GM21515 (cell line): ENCODE data around the gene CELSR1.

Experiments used
- ATAC-seq: cut with Tn5 transposase; IDR thresholded peaks from one replicate; pipeline ENCODE4 v1.9.1; 2021; ENCODE audit not compliant: unreplicated experiment

Gene CELSR1

DNA sequence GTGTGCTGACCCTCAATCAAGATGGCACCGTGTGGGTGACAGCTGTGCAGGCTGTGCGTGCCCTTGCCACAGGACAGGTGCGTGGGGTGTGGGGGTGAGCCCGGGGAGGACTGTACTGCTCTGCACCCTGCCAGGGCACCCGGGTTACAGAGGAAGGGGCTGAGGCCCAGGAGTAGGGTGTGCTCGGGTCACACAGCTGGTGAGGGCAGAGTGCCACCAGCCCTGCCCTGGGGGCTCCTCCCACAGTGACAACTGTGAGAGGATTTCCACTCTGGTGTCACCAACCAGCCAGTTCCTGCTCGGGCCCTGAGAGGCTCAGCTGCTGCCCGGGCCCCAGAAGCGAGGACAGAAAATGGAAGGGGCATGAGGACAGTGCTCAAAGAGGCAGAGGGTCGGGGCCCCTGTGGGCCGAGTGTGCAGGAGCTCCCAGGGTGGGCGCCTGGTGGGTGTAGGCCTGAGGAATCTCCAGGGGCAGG is 181.4 kb downstream of the CELSR1 start:
- ATAC-seq, result no peak

DNA sequence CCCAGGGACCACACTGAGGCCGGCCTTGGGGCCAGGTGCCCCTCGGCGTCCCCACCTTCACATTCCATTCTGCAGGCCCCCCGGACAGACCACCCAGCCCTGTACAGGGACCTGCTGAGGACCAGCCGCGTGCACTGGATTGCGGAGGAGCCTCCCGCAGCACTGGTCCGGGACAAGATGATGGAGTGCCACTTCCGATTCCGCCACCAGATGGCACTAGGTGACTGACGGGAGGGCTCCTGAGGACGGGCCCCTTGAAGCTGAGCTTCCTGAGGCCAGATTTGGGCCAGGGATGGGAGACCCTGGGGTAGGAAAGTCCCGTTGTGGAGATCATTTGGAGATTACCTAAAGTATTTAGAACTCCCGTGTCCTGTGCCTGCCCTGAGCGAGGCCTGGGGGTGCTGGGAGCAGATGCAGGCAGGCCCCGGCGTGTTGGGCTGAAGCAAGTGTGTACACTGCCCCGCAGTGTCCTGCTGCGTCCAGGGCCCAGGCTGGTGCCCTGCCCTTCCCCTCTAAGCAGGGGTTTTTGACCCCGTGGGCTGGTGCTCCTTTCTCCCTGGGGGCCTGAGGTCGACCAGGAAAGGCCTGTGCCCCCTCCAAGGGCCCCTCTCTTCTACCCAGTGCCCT is 181.9 kb downstream of the CELSR1 start:
- no peak for ATAC-seq

DNA sequence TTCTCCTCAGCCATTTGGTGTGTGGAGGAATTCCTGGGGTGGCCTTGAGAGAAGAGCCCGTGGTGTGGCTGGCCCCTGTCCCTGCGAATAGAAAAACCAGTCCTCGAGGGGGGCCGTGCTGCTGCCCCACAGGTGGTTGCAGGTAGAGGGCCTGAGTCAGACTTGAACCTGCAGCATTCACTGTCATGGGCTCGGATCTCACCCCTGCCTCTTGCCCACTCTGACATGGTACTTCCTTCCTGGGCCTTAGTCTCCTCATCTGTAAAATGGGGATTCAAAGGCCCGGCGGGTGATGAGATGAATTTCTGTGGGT is 182.5 kb downstream of the CELSR1 start:
- ATAC-seq, result no peak

DNA sequence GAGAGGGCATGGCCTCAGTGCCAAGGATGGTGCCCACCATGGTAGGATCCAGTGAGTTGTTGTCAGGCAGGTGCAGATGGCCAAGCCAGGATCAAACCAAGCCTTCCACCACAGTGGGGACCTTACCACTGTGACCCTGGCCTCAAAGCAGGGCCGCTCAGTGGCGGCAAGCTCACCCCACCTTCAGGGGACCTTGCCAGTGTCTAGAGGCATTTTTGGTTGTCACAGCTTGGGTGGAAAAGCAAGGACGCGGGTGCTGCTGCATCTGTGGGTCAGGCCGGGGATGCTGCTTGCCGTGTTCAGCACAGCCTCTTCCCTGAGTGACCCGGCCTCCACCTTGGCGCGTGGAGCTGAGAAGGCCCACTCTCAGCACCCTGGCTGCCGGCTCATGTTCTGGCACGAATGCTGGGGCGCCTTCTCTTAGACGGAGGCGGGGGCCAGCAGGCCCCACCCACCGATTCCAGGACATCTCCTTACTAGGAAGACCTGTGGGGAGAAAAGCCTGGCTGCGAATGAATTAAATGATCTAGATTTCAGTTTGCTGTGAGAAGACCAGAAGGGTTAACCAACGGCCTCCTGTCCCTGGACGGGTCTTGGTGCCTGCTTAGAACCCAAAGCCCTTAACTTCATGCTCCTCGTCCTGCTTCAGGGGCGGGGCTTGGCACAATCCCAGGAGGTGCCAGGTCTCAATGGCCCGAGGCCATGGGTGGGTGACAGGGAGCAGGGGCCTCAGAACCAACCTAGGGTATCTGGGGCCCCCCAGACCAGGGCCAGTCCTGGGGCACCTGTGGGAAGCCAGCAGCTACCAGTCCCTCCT is 183.0 kb downstream of the CELSR1 start:
- no peak for ATAC-seq

DNA sequence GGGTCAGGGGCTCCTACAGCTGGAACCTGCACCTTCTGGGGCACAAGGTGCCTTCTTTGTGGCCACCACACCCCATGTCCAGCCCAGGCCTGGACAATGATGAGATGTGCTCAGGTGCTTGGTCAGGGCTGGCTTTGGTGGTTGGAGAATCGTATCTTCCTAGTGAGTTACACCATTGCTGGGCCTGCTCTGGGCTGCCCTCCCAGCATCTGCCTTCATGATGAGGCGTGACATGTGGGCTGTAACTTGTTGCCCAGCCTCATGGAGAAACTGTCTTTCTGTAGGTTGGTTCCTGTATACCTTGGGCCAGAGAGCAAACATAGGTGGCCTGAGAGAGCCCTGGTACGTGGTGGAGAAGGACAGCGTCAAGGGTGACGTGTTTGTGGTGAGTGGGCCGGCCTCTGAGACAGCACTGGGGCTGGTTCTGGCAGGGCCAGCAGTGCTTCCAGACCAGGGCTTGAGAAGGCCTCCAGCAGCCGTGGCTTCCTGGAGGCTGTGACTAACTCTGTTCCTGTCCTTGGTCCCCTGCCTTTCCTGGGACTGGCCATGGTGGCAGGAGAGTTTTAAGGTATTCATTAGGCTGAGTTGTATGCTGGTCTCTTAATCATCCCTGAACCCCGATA is 183.8 kb downstream of the CELSR1 start:
- ATAC-seq, result no peak

DNA sequence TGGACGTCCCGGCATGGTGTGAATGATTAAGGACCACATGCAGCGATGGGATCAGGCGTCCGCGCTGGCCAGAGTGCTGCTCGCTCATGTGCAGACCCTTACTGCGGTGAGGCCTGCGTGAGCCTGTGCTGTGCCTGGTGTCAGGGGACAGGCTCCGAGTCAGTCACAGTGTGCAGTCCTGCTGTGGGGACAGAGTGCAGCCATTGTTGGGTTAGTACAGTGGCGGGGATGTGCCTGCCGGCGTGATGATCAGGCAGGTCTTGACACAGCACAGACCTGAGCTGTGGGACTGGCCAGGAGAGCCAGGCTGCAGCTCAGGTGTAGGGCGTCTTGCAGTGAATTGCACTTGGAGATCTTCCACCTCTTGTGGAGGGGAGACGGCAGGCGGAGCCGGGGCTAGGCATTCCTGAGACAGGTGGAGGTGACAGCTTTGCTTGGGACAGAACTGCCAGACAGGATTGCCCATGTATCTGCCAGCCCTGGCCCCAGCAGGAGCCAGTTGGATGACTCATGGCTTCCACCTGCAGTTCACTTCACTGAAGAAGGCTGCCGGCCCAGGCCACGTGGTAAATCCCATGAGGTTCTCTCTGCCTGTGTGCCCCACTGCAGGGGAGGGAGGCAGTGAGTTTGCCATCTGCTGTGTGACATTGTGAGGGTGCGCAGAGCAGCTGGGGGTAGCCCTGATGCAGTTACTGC is 184.6 kb downstream of the CELSR1 start:
- ATAC-seq, result no peak

DNA sequence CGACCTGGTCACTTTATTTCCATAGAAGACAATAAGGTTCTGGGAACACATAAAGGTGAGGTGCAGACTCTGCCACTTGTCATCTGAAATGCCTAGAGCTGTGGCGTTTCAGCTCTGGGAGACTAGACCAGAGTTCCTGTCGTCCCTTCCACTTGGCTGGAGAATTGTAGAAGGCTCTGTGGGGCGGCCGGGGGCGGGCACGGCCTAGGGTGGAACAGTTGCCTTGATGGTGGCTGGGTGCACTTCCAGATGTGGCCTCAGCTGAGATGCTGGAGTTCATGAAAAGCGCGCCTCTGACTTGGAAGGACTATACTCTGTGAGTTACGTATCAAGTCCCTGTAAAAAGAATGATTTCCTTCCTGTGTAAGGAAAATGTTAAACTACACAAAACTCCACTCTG is 185.1 kb downstream of the CELSR1 start:
- ATAC-seq, result no peak

DNA sequence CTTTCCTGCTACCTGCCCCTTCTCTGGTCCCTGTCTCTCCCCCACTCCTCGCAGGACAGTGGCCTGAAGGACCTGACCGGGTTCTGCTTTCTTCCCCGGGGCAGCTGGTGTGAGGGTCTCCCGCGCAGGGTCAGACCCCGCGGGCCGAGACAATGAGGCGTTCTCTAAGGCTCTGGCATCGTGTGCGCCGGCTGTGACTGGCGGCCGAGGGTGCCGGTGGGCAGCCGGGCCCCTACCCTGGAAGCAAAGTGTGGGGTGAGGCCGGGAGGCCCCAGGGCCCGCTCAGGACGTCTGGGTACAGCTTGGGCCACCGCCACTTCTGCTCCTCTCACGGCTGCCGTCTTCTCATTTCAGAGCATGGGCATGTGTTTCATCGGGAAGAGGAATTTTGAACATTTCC is 185.7 kb downstream of the CELSR1 start:
- no peak for ATAC-seq

DNA sequence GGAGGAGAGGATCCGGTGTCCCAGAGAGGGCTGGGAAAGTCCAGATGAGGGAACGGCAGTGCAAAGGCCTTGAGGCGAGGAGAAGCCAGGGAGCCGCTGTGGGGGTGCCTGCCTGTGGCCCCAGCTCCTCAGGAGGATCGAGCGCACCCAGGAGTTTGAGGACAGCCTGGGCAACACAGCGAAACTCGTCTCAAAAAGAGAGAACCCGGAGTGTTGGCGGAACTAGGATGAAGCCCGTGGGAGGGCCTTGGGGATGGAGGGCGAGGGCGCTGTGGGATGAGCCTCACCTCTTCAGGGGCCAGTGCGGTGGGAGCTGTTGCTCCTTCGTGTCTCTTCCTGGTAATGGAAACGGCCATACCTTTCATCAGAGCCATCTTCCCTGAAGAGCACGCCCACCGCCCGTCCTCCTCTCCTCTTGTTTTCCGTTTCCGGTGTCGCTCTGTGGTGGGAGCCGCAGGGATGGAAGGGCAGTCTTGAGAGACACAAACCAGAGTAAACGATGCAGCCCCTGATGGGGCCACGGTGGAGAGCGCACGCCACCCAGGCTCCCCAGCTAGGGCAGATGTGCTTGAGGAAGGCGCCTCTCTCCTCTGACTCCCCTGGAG is 186.2 kb downstream of the CELSR1 start:
- ATAC-seq, result no peak

DNA sequence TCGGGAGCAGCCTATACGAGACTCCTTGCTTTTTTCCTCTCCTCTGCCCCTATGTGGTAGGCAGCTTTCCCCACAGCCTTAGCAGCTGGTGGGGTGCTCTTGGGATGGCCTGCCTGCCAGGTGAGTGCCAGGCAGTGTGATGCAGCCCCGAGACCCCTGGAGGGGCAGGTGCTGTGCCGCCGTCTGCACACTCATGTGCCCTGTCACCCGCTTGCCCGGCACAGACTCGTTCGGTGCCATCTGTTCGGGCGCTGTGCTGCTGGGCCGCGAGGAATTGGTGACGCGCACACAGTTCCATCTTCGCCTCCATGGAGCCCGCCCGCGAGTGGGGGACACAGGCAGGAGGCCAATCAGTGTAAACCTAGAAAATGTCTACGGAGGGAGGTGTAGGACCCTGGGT is 186.8 kb downstream of the CELSR1 start:
- ATAC-seq, result no peak

DNA sequence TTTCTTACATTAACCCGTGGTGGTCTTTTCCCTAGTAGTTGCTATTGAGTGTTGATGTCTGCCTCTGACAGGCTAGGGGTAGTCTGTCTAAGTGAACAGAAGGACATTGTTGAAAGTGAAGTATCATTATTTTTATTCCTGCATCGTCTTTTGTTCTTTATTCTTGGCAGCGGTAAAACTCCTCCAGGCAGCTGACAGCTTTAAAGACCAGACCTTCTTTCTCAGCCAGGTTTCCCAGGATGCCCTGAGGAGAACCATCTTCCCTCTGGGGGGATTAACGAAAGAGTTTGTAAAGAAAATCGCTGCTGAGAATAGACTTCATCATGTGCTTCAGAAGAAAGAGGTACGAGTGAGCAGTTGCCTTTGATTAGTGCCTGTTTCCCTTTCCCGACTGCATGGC is 187.3 kb downstream of the CELSR1 start:
- no peak for ATAC-seq

DNA sequence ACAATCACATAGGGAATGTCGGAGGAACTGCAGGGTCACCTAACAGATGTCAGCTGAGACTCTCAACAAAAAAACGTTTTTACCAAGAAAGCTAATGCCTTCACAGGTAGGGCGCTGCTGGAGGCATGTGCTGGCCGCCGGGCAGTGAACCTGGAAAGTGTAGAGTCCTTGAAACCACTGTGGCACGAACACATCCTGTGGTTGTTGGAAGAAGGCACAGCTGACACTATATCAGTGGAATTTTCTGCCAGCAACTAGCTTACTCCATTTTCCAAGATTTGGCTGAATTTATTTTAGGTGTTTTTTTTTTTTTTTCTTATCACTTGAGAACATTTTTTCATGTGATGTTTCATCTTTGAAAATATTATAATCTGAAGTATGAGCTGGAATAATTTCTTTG is 187.7 kb downstream of the CELSR1 start:
- ATAC-seq, result no peak

DNA sequence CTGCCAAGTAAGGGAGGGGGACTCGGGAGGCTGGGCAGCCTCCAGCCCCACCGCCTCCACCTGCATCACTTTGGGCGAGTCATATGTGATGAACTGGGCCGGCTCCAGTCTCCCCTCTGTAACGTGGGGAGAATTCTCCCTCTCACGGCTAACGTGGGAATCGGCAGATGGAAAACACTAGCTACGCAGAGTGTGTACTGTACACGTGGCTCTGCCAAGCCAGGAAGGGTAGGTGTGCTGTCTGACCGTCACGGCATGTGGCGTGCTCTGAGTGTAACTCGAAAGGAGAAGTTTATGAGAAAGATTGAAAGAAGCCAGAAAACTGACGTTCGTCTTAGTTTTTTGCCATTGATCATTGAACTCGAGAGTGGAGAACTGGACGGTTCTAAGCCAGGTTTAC is 188.2 kb downstream of the CELSR1 start:
- no peak for ATAC-seq

DNA sequence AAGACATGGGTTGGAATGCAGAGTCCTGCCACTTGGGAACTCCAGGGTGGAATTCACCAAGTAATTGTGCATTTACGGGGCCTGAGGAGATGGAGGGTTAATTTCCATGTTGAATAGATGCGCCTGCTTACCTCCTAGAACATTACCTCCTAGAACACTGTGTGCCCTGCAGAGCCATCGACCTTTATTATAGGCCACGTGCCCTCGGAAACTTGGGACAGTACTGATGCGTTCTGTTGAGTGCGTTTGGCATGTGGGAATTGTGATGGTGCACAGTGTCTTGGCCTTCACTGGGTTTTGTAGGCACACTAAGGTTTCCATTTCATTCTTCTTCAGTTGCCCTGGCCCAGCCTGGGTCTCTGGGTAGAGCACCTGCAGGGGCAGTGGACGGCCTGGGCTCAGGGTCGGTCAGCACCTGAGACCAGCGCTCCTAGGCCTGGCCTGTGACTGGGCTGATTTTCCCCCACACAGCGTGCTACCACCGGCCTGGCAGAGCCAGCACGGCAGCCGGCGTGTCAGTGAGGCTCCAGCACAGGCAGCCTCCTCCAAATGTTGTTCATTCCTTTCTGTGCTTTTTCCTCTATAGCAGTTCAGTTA is 189.2 kb downstream of the CELSR1 start:
- ATAC-seq, result no peak

DNA sequence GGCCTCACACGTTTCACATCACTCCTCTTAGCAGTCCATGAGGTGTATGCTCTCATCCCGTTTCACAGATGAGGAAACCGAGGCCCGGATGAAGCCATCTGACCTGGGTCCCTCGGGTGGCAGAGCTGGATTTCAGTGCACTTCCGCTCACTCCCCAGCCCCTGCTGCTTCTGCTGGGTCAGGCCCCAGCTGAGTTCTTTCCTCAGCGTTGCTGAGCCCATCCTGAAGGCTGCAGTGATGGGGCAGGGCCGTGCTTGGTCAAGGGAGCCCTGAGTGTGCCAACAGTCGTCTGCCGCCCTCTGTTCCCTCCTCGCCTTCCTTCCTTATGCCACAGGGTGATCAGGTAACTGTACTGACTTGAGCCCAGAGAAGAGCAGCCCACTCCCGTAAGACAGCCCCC is 189.8 kb downstream of the CELSR1 start:
- ATAC-seq, result no peak

DNA sequence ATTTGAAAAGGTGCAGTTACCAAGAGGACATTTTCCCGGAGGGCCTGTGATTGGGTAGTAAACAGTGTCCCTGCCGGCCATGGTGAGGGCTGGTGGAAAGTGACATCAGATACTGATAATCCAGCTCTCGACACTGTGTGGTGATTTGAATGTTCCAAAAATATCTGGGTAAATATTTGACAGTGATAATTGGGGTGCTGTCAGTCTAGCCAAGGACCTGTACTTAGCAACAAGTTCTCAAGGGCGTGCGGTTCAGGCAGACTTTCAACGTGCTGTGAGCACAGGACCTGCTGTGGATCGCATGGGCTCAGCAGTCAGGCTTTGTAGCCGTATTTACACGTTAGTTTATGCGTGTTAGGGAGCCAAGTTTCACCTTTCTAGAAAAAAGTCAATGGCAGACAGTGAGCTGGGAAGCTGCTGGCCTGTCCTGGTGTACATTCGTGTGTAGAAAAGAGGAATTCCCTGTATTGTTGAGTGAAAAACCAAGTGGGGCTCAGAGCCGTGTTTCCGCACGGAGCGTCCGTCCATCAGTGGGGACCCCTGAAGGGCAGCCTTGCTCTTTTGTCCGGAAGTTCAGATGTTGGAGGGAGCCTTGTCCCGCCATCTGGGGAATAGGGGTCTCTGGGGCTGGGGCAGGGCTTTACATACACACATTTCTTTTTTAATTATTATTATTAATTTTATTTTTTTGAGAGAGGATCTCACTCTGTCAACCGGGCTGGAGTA is 190.6 kb downstream of the CELSR1 start:
- ATAC-seq, result no peak

DNA sequence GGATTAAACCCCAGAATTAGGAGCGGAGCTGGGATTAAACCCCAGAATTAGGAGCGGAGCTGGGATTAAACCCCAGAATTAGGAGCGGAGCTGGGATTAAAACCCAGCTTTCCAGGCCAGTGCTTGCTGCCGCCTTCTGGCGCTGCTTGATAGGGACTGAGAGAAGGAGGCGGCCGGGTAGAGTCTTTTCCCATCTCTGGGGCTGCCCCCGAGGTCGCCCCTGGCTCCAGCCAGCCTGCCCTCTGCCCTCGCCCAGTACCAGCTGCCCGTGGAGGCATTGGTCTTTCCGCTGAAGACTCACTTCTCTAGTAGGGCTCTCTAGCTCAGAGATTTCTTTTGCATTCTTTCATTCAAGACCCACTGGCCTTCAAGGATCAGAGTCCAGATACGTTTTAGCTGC is 196.7 kb downstream of the CELSR1 start:
- ATAC-seq, result no peak

DNA sequence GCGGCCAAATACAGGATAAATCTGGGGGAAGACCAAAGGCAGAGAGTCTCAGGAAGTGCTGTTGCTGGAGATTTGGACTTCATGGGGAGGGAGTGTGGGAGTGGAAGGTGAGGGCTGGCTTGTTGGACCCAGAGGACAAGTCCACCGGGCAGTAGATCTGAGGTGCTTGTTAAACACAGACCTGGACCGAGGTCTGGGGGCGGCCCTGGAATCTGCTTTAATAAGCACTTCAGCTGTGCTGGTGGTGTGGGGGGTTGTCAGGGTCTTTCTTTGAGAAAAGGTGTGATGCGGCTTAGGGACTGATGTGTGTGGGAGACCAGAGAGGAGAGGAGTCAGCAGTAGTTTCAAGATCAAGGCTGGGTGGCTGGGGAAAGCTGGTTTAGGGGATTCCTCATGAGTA is 197.5 kb downstream of the CELSR1 start:
- no peak for ATAC-seq

DNA sequence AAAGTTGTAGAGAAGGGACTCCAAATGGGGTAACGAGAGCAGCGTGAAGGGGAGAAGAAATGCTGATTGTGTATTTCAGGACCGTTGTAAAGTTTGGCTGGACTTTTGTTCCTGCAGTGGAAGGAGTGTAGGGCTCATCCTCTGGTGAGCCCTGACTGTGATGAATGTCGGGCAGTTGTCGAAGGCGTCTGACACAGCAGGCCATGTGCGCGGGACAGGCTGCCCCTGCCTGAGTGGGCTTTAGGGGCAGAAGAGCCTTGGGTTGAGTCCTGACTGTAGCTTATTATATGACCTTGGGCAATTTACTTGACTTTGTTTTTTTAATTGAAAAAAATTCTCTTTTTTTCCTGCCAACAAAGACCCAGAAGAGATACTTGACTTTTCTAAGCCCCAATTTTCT is 198.8 kb downstream of the CELSR1 start:
- no peak for ATAC-seq

DNA sequence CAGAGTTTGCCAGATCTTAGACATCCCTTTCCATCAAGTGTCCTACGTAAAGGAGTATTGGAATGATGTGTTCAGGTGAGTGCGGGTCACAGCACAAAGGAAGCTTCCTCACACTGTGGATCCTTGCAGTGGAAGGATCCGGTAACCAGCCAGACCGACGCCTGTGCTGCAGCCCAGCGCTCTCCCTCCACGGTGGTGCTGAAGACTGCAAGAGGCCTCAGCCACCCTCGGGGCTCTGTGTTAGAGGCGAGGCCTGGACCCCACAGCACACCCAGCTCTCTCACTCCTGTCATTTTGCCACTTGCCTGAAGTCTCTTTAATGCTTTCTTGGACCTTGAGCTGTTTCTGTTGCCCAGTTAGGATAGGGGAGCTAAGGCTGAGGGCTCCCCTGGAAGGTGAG is 199.6 kb downstream of the CELSR1 start:
- no peak for ATAC-seq
